Pancreas (tissue), 10 donors: ENCODE results near the gene RGS3. TPM values are rescaled to one million over a fixed set of nuclear protein-coding genes. Genes with fewer than 3 reads are reported as not detected.

Experiments used
- ATAC-seq, 4 donors: fragments of 200-7000 bp; cut with Tn5 transposase; one replicate each; pipeline versions ENCODE4 v1.8.0 to v1.9.1; 2020; ENCODE audit warnings: mild to moderate bottlenecking in 4 of 4, moderate library complexity in 4 of 4
- DNase-seq, 6 donors: peaks; one replicate each; pipeline ENCODE4 v3.0.0-alpha.2; 2020
- FAIRE-seq: peaks from 2 replicates; lab custom pipeline; 2012; peaks lifted over from hg19 to GRCh38; lab: Jason Lieb, UNC
- H3K27ac ChIP-seq, 4 donors: fragments of 200-600 bp; sonication (generic); 1 replicate in 3 of 4; 2 replicates in 1 of 4; pipeline versions ENCODE4 v1.5.0 to v1.8.0; 2020
- H3K27me3 ChIP-seq, 4 donors: fragments of 200-600 bp; one replicate each; pipeline ENCODE4 v1.8.0; 2021
- H3K36me3 ChIP-seq, 3 donors: fragments of 200-600 bp; sonication (generic) in 1 of 3; one replicate each; pipeline versions ENCODE4 v1.5.0 to v1.8.0; 2020 to 2021
- H3K4me1 ChIP-seq, 3 donors: fragments of 200-600 bp; one replicate each; pipeline ENCODE4 v1.8.0; 2021
- H3K4me3 ChIP-seq, 4 donors: fragments of 200-600 bp; sonication (generic) in 2 of 4; one replicate each; pipeline versions ENCODE4 v1.5.0 to v1.8.0; 2020 to 2021
- H3K9me3 ChIP-seq, 4 donors: fragments of 200-600 bp; one replicate each; pipeline ENCODE4 v1.8.0; 2021
- CTCF ChIP-seq, 4 donors: fragments of 200-600 bp; sonication (generic) in 3 of 4; IDR thresholded peaks; one replicate each; pipeline versions ENCODE4 v1.5.0 to v1.8.0; 2021; ENCODE audit warnings: antibody characterized with exemption in 4 of 4
- WGBS, 2 donors: extraction: QIAGEN DNeasy Blood & Tissue Kit; methylation state at CpG; one replicate each; pipeline ENCODE4 v1.1.7; 2013; 5-methylcytosine and 5-hydroxymethylcytosine counted together
- intact Hi-C, 3 donors: fragments of 100-400 bp; cut with DNase I; formaldehyde crosslinking; loops; one replicate each; pipeline versions ENCODE4 v1.11.1 to v1.14.2; 2022
- polyA plus RNA-seq, 2 donors: library from polyadenylated mRNA; stranded (reverse); fragments of 200-250 nt; gene quantifications; one replicate each; pipeline ENCODE4 v1.2.3, GENCODE V29; 2013
- total RNA-seq, 6 donors: library from RNA; stranded (reverse); fragmentation: NEBNext Ultra II Directional in 4 of 6; extraction: Animal tissue kit (Norgen Biotek cat#: 25700) in 4 of 6; gene quantifications; one replicate each; pipeline versions ENCODE4 v1.2.1 to v1.2.4, GENCODE V29; 2021 to 2023
- donor health status: healthy with polysubstance abuse.
- donor health status: DM: no; HTN: no; CAD: no; lungs with moderate emphysema.
- donor health status: DM: no; HTN: no; CAD: no.
- donor health status: control.
- donor health status: control.
- donor health status: Bipolar disorder and iron deficiency.
- donor health status: DM: yes; HTN: yes; CAD: no.
- donor health status: DM: no; HTN: no; CAD: no.
- donor health status: DM: no; HTN: no; CAD: no.
- donor health status: DM: yes; HTN: yes; CAD: no.

RGS3 gene
- total and polyA plus RNA-seq, 8 donors = 18.3 to 55.3 (median 32.6) TPM

- Histone ChIP-seq H3K27me3 (no peaks in the 10 kb centered on the region), H3K4me1 (peaks cover 7 to 17% (median 9%) of the 10 kb centered on the region in 3 donors), H3K9me3 (no peaks in the 10 kb centered on the region), H3K36me3 (no peaks in the 10 kb centered on the region), H3K4me3 (no peak overlapping the region), H3K27ac (no peak overlapping the region)
- no peak for ATAC-seq
- no peak for TF ChIP-seq CTCF (IDR thresholded peaks at IDR 0.05)
- no peak for DNase-seq
- 77 to 83% methylated on average over 8 of the region's 8 CpGs for WGBS, 2 donors
- no peak for FAIRE-seq
- intact Hi-C loops = no loop called here
These were observed 49.6 kb downstream of the RGS3 start for GRCh38 chr9:113513111-113513510.

GRCh38 chr9:113513536-113513935 is 50.0 kb downstream of the RGS3 start:
- TF ChIP-seq CTCF (IDR thresholded peaks at IDR 0.05) = no peak

GRCh38 chr9:113514061-113514460 is 50.5 kb downstream of the RGS3 start:
- intact Hi-C loops = no loop called here
- Histone ChIP-seq H3K27ac (no peak overlapping the region), H3K9me3 (no peaks in the 10 kb centered on the region), H3K36me3 (no peaks in the 10 kb centered on the region), H3K4me1 (peaks cover 7 to 21% (median 9%) of the 10 kb centered on the region in 3 donors), H3K4me3 (no peak overlapping the region), H3K27me3 (no peaks in the 10 kb centered on the region)
- no peak for FAIRE-seq
- DNase-seq = peak in 1 of 6 donors; percentile 43
- ATAC-seq = no peak
- 87 to 93% methylated on average over 12 of the region's 12 CpGs for WGBS, 2 donors
- TF ChIP-seq CTCF (IDR thresholded peaks at IDR 0.05) = no peak

More at GRCh38 chr9:113513536-113513935, 50.0 kb downstream of the RGS3 start:
- DNase-seq = peak in 1 of 6 donors; percentile 36
- Histone ChIP-seq H3K27me3 (no peaks in the 10 kb centered on the region), H3K9me3 (no peaks in the 10 kb centered on the region), H3K4me3 (no peak overlapping the region), H3K4me1 (peaks cover 7 to 17% (median 9%) of the 10 kb centered on the region in 3 donors), H3K27ac (no peak overlapping the region), H3K36me3 (no peaks in the 10 kb centered on the region)
- intact Hi-C loops = no loop called here
- WGBS, 2 donors = 76 to 83% methylated on average over 2 of the region's 2 CpGs
- no peak for FAIRE-seq
- ATAC-seq = peak in 1 of 4 donors; percentile 6

- H3K4me3 ChIP-seq = no peak overlapping the region
- H3K4me1 ChIP-seq = peaks cover 7 to 26% (median 9%) of the 10 kb centered on the region in 3 donors
- peak overlapping the region in 1 of 4 donors; percentile 48 for H3K27ac ChIP-seq
- WGBS, 2 donors = 41 to 43% methylated on average over 5 to 6 of the region's 6 CpGs
- H3K27me3 ChIP-seq = no peaks in the 10 kb centered on the region
- intact Hi-C loops = no loop called here
- no peak for FAIRE-seq
- DNase-seq = peak in 5 of 6 donors; percentile 51 to 76 (median 60)
- TF ChIP-seq CTCF (IDR thresholded peaks at IDR 0.05) = no peak
- ATAC-seq = peak; percentile 12 to 57 (median 28)
- no peaks in the 10 kb centered on the region for H3K9me3 ChIP-seq
- H3K36me3 ChIP-seq = no peaks in the 10 kb centered on the region
These were observed 51.2 kb downstream of the RGS3 start for GRCh38 chr9:113514748-113515147.

- H3K4me1 ChIP-seq = peaks cover 12 to 34% (median 13%) of the 10 kb centered on the region in 3 donors
- no peak overlapping the region for H3K4me3 ChIP-seq
- no peaks in the 10 kb centered on the region for H3K36me3 ChIP-seq
- H3K27me3 ChIP-seq = no peaks in the 10 kb centered on the region
- intact Hi-C loops = no loop called here
- 70 to 81% methylated on average over 4 of the region's 4 CpGs for WGBS, 2 donors
- ATAC-seq = no peak
- no peak for FAIRE-seq
- no peaks in the 10 kb centered on the region for H3K9me3 ChIP-seq
- DNase-seq = no peak
- no peak overlapping the region for H3K27ac ChIP-seq
- no peak for TF ChIP-seq CTCF (IDR thresholded peaks at IDR 0.05)
These were observed 52.3 kb downstream of the RGS3 start for GRCh38 chr9:113515862-113516261.
